Panc1 (cell line): ENCODE measurements around the gene TBXAS1.

Source experiments
- CTCF ChIP-seq: fragments of 450-650 bp; IDR thresholded peaks from 2 replicates; pipeline ENCODE4 v1.5.1; 2017; ENCODE audit warnings: mild to moderate bottlenecking
- POLR2AphosphoS5 ChIP-seq: IDR thresholded peaks from 2 replicates; pipeline ENCODE4 v1.6.1; 2012; ENCODE audit warnings: mild to moderate bottlenecking, low read depth, low read length, moderate library complexity

- no peak for TF ChIP-seq CTCF
- TF ChIP-seq POLR2AphosphoS5: no peak
Measured at GRCh38 chr7:139875821-139876241, 46.8 kb downstream of the TBXAS1 start.
